ENCODE data around the gene PPM1H. TPM values are rescaled to one million over a fixed set of nuclear protein-coding genes. Genes with fewer than 3 reads are reported as not detected.

The PPM1H gene
- total and polyA plus RNA-seq, 2 of the 8 experiments (the other 6 are each of a cell fraction or from before 2014, with no cell fraction given), result 16.4 to 36.1 TPM

- TF ChIP-seq SP1 (IDR thresholded peaks at IDR 0.05; ENCODE audit: low read depth, low read length), result 0 out of 2 replicates have a peak, but pooled peaks have one; percentile 30
These were observed 305.5 kb downstream of the PPM1H start (continued) for GRCh38 chr12:62629413-62629812.
